Measurements from ENCODE around the gene MYOCD. TPM values are rescaled to one million over a fixed set of nuclear protein-coding genes. Genes with fewer than 3 reads are reported as not detected.

Gene MYOCD
- total RNA-seq, 2 donors from 2014 or later = not detected

GRCh38 chr17:12759090-12759489 is 93.4 kb downstream of the MYOCD start:
- Mint-ChIP-seq H3K27ac (no peak overlapping the region), H3K27me3 (no peaks in the 10 kb centered on the region), H3K4me3 (no peak overlapping the region), H3K36me3 (ENCODE audit: low read depth) (no peaks in the 10 kb centered on the region), H3K4me1 (no peaks in the 10 kb centered on the region)
- DNase-seq = no peak
- no peak for ATAC-seq
- H3K9me3 ChIP-seq (ENCODE audit: control insufficient read depth, low read length, poor library complexity, severe bottlenecking) = no peaks in the 10 kb centered on the region

GRCh38 chr17:12765548-12765947 is 99.9 kb downstream of the MYOCD start:
- ATAC-seq (no peak), DNase-seq (no peak)
- Mint-ChIP-seq H3K4me3 (no peak overlapping the region), H3K27me3 (no peaks in the 10 kb centered on the region), H3K36me3 (ENCODE audit: low read depth) (no peaks in the 10 kb centered on the region), H3K4me1 (no peaks in the 10 kb centered on the region), H3K27ac (no peak overlapping the region)
- H3K9me3 ChIP-seq (ENCODE audit: control insufficient read depth, low read length, poor library complexity, severe bottlenecking) = no peaks in the 10 kb centered on the region

- Mint-ChIP-seq H3K4me3 (no peak overlapping the region), H3K27ac (no peak overlapping the region), H3K36me3 (ENCODE audit: low read depth) (no peaks in the 10 kb centered on the region), H3K27me3 (no peaks in the 10 kb centered on the region), H3K4me1 (no peaks in the 10 kb centered on the region)
- H3K9me3 ChIP-seq (ENCODE audit: control insufficient read depth, low read length, poor library complexity, severe bottlenecking) = no peaks in the 10 kb centered on the region
- DNase-seq (no peak), ATAC-seq (no peak)
These were observed 102.6 kb downstream of the MYOCD start for GRCh38 chr17:12768255-12768654.

GRCh38 chr17:12769981-12770380 is 104.3 kb downstream of the MYOCD start:
- ATAC-seq (no peak), DNase-seq (no peak)
- Mint-ChIP-seq H3K36me3 (ENCODE audit: low read depth) (no peaks in the 10 kb centered on the region), H3K27ac (no peak overlapping the region), H3K4me3 (no peak overlapping the region), H3K4me1 (no peaks in the 10 kb centered on the region), H3K27me3 (no peaks in the 10 kb centered on the region)
- H3K9me3 ChIP-seq (ENCODE audit: control insufficient read depth, low read length, poor library complexity, severe bottlenecking) = no peaks in the 10 kb centered on the region

- Mint-ChIP-seq H3K4me1 (no peaks in the 10 kb centered on the region), H3K4me3 (no peak overlapping the region), H3K27me3 (no peaks in the 10 kb centered on the region), H3K36me3 (ENCODE audit: low read depth) (no peaks in the 10 kb centered on the region), H3K27ac (no peak overlapping the region)
- H3K9me3 ChIP-seq (ENCODE audit: control insufficient read depth, low read length, poor library complexity, severe bottlenecking) = no peaks in the 10 kb centered on the region
- ATAC-seq (no peak), DNase-seq (no peak)
These were observed 107.5 kb downstream of the MYOCD start for GRCh38 chr17:12773153-12773552.

- peaks cover 6% of the 10 kb centered on the region for H3K4me1 Mint-ChIP-seq
- peak overlapping the region; percentile 57 for H3K4me3 Mint-ChIP-seq
- H3K27ac Mint-ChIP-seq = no peak overlapping the region
- no peak for DNase-seq
- peaks cover 2% of the 10 kb centered on the region for H3K36me3 Mint-ChIP-seq (ENCODE audit: low read depth)
- peaks cover 50% of the 10 kb centered on the region for H3K27me3 Mint-ChIP-seq
- peak; percentile 18 for ATAC-seq
- no peaks in the 10 kb centered on the region for H3K9me3 ChIP-seq (ENCODE audit: control insufficient read depth, low read length, poor library complexity, severe bottlenecking)
These were observed 123.4 kb downstream of the MYOCD start for GRCh38 chr17:12789075-12789480.

- DNase-seq (no peak), ATAC-seq (no peak)
- H3K36me3 Mint-ChIP-seq (ENCODE audit: low read depth) = peaks cover 2% of the 10 kb centered on the region
- peak within 1 kb of the TSS; percentile 84 for H3K4me3 Mint-ChIP-seq
- peaks cover 6% of the 10 kb centered on the region for H3K4me1 Mint-ChIP-seq
- no peaks in the 10 kb centered on the region for H3K9me3 ChIP-seq (ENCODE audit: control insufficient read depth, low read length, poor library complexity, severe bottlenecking)
- H3K27ac Mint-ChIP-seq = no peak within 1 kb of the TSS
- H3K27me3 Mint-ChIP-seq = peaks cover 50% of the 10 kb centered on the region
These were observed 124.0 kb downstream of the MYOCD start, which contains the start of gene ARHGAP44 for GRCh38 chr17:12789481-12790248. TSS of gene ARHGAP44 (plus strand) at chr17:12789498. CDS start at chr17:12789839, 341 bp downstream.

- Mint-ChIP-seq H3K4me1 (peaks cover 6% of the 10 kb centered on the region), H3K36me3 (ENCODE audit: low read depth) (peaks cover 2% of the 10 kb centered on the region), H3K27ac (no peak overlapping the region), H3K4me3 (peak overlapping the region; percentile 84), H3K27me3 (peaks cover 49% of the 10 kb centered on the region)
- no peak for ATAC-seq
- no peaks in the 10 kb centered on the region for H3K9me3 ChIP-seq (ENCODE audit: control insufficient read depth, low read length, poor library complexity, severe bottlenecking)
- no peak for DNase-seq
These were observed 124.8 kb downstream of the MYOCD start for GRCh38 chr17:12790249-12791106.

GRCh38 chr17:12794919-12795532 is 129.3 kb downstream of the MYOCD start:
- peaks cover under 1% of the 10 kb centered on the region for H3K36me3 Mint-ChIP-seq (ENCODE audit: low read depth)
- H3K4me1 Mint-ChIP-seq = peaks cover 5% of the 10 kb centered on the region
- peaks cover 32% of the 10 kb centered on the region for H3K27me3 Mint-ChIP-seq
- no peak overlapping the region for H3K4me3 Mint-ChIP-seq
- H3K9me3 ChIP-seq (ENCODE audit: control insufficient read depth, low read length, poor library complexity, severe bottlenecking) = no peaks in the 10 kb centered on the region
- DNase-seq (no peak), ATAC-seq (no peak)
- no peak overlapping the region for H3K27ac Mint-ChIP-seq

GRCh38 chr17:12800855-12801365 is 135.2 kb downstream of the MYOCD start:
- H3K4me1 Mint-ChIP-seq = no peaks in the 10 kb centered on the region
- no peak for DNase-seq
- H3K27me3 Mint-ChIP-seq = no peaks in the 10 kb centered on the region
- H3K4me3 Mint-ChIP-seq = no peak overlapping the region
- no peaks in the 10 kb centered on the region for H3K36me3 Mint-ChIP-seq (ENCODE audit: low read depth)
- no peak for ATAC-seq
- no peaks in the 10 kb centered on the region for H3K9me3 ChIP-seq (ENCODE audit: control insufficient read depth, low read length, poor library complexity, severe bottlenecking)
- H3K27ac Mint-ChIP-seq = no peak overlapping the region

- DNase-seq (no peak), ATAC-seq (no peak)
- Mint-ChIP-seq H3K27me3 (no peaks in the 10 kb centered on the region), H3K4me1 (no peaks in the 10 kb centered on the region), H3K4me3 (no peak overlapping the region), H3K36me3 (ENCODE audit: low read depth) (no peaks in the 10 kb centered on the region), H3K27ac (no peak overlapping the region)
- H3K9me3 ChIP-seq (ENCODE audit: control insufficient read depth, low read length, poor library complexity, severe bottlenecking) = peaks cover 3% of the 10 kb centered on the region
These were observed 140.9 kb downstream of the MYOCD start for GRCh38 chr17:12806630-12807029.

- Mint-ChIP-seq H3K36me3 (ENCODE audit: low read depth) (no peaks in the 10 kb centered on the region), H3K27me3 (no peaks in the 10 kb centered on the region), H3K4me1 (no peaks in the 10 kb centered on the region), H3K4me3 (no peak overlapping the region), H3K27ac (no peak overlapping the region)
- peaks cover 3% of the 10 kb centered on the region for H3K9me3 ChIP-seq (ENCODE audit: control insufficient read depth, low read length, poor library complexity, severe bottlenecking)
- ATAC-seq = no peak
- DNase-seq = no peak
These were observed 143.0 kb downstream of the MYOCD start for GRCh38 chr17:12808723-12809122.

GRCh38 chr17:12812877-12813276 is 147.2 kb downstream of the MYOCD start:
- Mint-ChIP-seq H3K27me3 (no peaks in the 10 kb centered on the region), H3K27ac (no peak overlapping the region), H3K36me3 (ENCODE audit: low read depth) (no peaks in the 10 kb centered on the region), H3K4me1 (no peaks in the 10 kb centered on the region), H3K4me3 (no peak overlapping the region)
- DNase-seq (no peak), ATAC-seq (no peak)
- peaks cover 3% of the 10 kb centered on the region for H3K9me3 ChIP-seq (ENCODE audit: control insufficient read depth, low read length, poor library complexity, severe bottlenecking)
